Psoas muscle (tissue), 8 donors: Measurements from ENCODE around the gene DTNB. TPM values are rescaled to one million over a fixed set of nuclear protein-coding genes. Genes with fewer than 3 reads are reported as not detected.

ENCODE experiments used
- ATAC-seq, 4 donors: fragments of 200-7000 bp; cut with Tn5 transposase; one replicate each; pipeline ENCODE4 v1.9.1; 2020; ENCODE audit warnings: moderate library complexity in 3 of 4, mild to moderate bottlenecking in 2 of 4
- DNase-seq, 2 donors: peaks; one replicate each; pipeline ENCODE4 v3.0.0-alpha.2; 2020
- H3K27ac ChIP-seq: fragments of 200-600 bp; one replicate; pipeline ENCODE4 v1.8.0; 2022
- H3K27me3 ChIP-seq, 3 donors: fragments of 200-600 bp in 1 of 3; one replicate each; pipeline versions ENCODE4 v1.6.1 to v1.8.0; 2013 to 2022; ENCODE audit warnings: low read length in 2 of 3, mild to moderate bottlenecking in 2 of 3, moderate library complexity in 1 of 3; ENCODE audit not compliant: insufficient read depth in 3 of 3
- H3K36me3 ChIP-seq, 2 donors: fragments of 200-600 bp in 1 of 2; one replicate each; pipeline versions ENCODE4 v1.6.1 to v1.8.0; 2013 to 2022; ENCODE audit warnings: low read depth in 1 of 2, mild to moderate bottlenecking in 1 of 2, moderate library complexity in 1 of 2; ENCODE audit not compliant: insufficient read depth in 1 of 2
- H3K4me1 ChIP-seq: fragments of 200-600 bp; one replicate; pipeline ENCODE4 v1.8.0; 2022
- H3K4me3 ChIP-seq: fragments of 200-600 bp; one replicate; pipeline ENCODE4 v1.8.0; 2022; ENCODE audit warnings: mild to moderate bottlenecking
- H3K9me3 ChIP-seq: fragments of 200-600 bp; one replicate; pipeline ENCODE4 v1.8.0; 2022
- CTCF ChIP-seq: fragments of 200-600 bp; IDR thresholded peaks from one replicate; pipeline ENCODE4 v1.8.0; 2022; ENCODE audit warnings: antibody characterized with exemption
- WGBS, 3 donors: extraction: QIAGEN DNeasy Blood & Tissue Kit; methylation state at CpG; one replicate each; pipeline versions ENCODE4 v1.1.6 to v1.1.7; 2013; 5-methylcytosine and 5-hydroxymethylcytosine counted together
- intact Hi-C, 2 donors: fragments of 100-400 bp; cut with DNase I; formaldehyde crosslinking; loops; one replicate each; pipeline versions ENCODE4 v1.11.0 to v1.14.2; 2022
- polyA plus RNA-seq, 3 donors: library from polyadenylated mRNA; stranded (reverse); fragments of 200-250 nt; gene quantifications; one replicate each; pipeline ENCODE4 v1.2.3, GENCODE V29; 2013
- total RNA-seq, 4 donors: library from RNA; stranded (reverse); fragmentation: NEBNext Ultra II Directional in 2 of 4; extraction: Animal tissue kit (Norgen Biotek cat#: 25700) in 2 of 4; gene quantifications; one replicate each; pipeline versions ENCODE4 v1.2.1 to v1.2.4, GENCODE V29; 2021 to 2023
- donor health status: healthy with polysubstance abuse.
- donor health status: DM: no; HTN: no; CAD: no; lungs with moderate emphysema.
- donor health status: Bipolar disorder and iron deficiency.
- donor health status: healthy.
- donor health status: DM: yes; HTN: yes; CAD: no.
- donor health status: DM: no; HTN: no; CAD: no.
- donor health status: DM: no; HTN: no; CAD: no.
- donor health status: DM: yes; HTN: yes; CAD: no.

DTNB gene
- total and polyA plus RNA-seq, 7 donors = 2.3 to 6.3 (median 4.2) TPM

- Histone ChIP-seq H3K27ac (peak overlapping the region; percentile 9), H3K4me3 (no peak overlapping the region), H3K9me3 (no peaks in the 10 kb centered on the region), H3K27me3 (no peaks in the 10 kb centered on the region), H3K4me1 (peaks cover 10% of the 10 kb centered on the region), H3K36me3 (no peaks in the 10 kb centered on the region)
- ATAC-seq (no peak), DNase-seq (no peak)
- WGBS, 3 donors = 37 to 40% (median 40%) methylated on average over 2 of the region's 2 CpGs
- TF ChIP-seq CTCF = no peak
- intact Hi-C loops = loop anchor here in 1 of 2 donors (10.0 kb wide), 1 partner anchor 177 kb away; no protein-coding TSS in a partner anchor
Observed at GRCh38 chr2:25347846-25348245, 325.5 kb downstream of the DTNB start.

GRCh38 chr2:25347205-25347815 is 326.1 kb downstream of the DTNB start:
- ATAC-seq = peak; percentile 70 to 85 (median 82)
- no peak for TF ChIP-seq CTCF
- WGBS, 3 donors = 62 to 69% (median 63%) methylated on average over 7 of the region's 7 CpGs
- peak overlapping the region; percentile 9 for H3K27ac ChIP-seq
- H3K36me3 ChIP-seq = no peaks in the 10 kb centered on the region
- no peaks in the 10 kb centered on the region for H3K9me3 ChIP-seq
- intact Hi-C loops = loop anchor here in 1 of 2 donors (10.0 kb wide), 1 partner anchor 177 kb away; no protein-coding TSS in a partner anchor
- H3K4me1 ChIP-seq = peaks cover 10% of the 10 kb centered on the region
- no peak overlapping the region for H3K4me3 ChIP-seq
- H3K27me3 ChIP-seq = no peaks in the 10 kb centered on the region
- DNase-seq = peak in 1 of 2 donors; percentile 39

GRCh38 chr2:25343187-25343825 is 330.1 kb downstream of the DTNB start:
- TF ChIP-seq CTCF = no peak
- Histone ChIP-seq H3K36me3 (no peaks in the 10 kb centered on the region), H3K4me1 (peaks cover 21% of the 10 kb centered on the region), H3K9me3 (no peaks in the 10 kb centered on the region), H3K27ac (peak overlapping the region; percentile 81), H3K27me3 (no peaks in the 10 kb centered on the region), H3K4me3 (no peak overlapping the region)
- DNase-seq = peak in 1 of 2 donors; percentile 41
- 79 to 89% (median 80%) methylated on average over 21 of the region's 21 CpGs for WGBS, 3 donors
- ATAC-seq = no peak
- intact Hi-C loops = loop anchor here (2.0 to 10.0 kb wide), 3 partner anchors 34 to 181 kb away; no protein-coding TSS in a partner anchor

GRCh38 chr2:25342372-25343186 is 330.8 kb downstream of the DTNB start:
- peak; percentile 83 to 91 (median 88) for ATAC-seq
- H3K27ac ChIP-seq = peak overlapping the region; percentile 81
- H3K4me1 ChIP-seq = peaks cover 27% of the 10 kb centered on the region
- H3K9me3 ChIP-seq = no peaks in the 10 kb centered on the region
- peak; percentile 88 to 93 for DNase-seq
- peak overlapping the region; percentile 79 for H3K4me3 ChIP-seq
- intact Hi-C loops = loop anchor here (2.0 to 10.0 kb wide), 3 partner anchors 35 to 182 kb away; no protein-coding TSS in a partner anchor
- whole genome bisulfite sequencing, 3 donors = 18 to 26% (median 22%) methylated on average over 32 to 45 of the region's 45 CpGs
- H3K27me3 ChIP-seq = no peaks in the 10 kb centered on the region
- no peaks in the 10 kb centered on the region for H3K36me3 ChIP-seq
- TF ChIP-seq CTCF = peak; percentile 98
